Esophagus (tissue), 2 donors: Measurements from ENCODE around the gene SLC9A2. TPM values are rescaled to one million over a fixed set of nuclear protein-coding genes. Genes with fewer than 3 reads are reported as not detected.

Source experiments
- H3K27ac ChIP-seq, 2 donors: one replicate each; pipeline ENCODE4 v1.5.1; 2013; ENCODE audit warnings: low read depth in 2 of 2, mild to moderate bottlenecking in 2 of 2, inconsistent platforms in 1 of 2, low read length in 1 of 2, moderate library complexity in 1 of 2
- H3K27me3 ChIP-seq, 2 donors: one replicate each; pipeline ENCODE4 v1.6.1; 2013; ENCODE audit warnings: low read length in 2 of 2, control low read depth in 1 of 2, mild to moderate bottlenecking in 1 of 2; ENCODE audit not compliant: insufficient read depth in 2 of 2, control insufficient read depth in 1 of 2
- H3K36me3 ChIP-seq, 2 donors: one replicate each; pipeline ENCODE4 v1.6.1; 2013; ENCODE audit warnings: low read length in 1 of 2; ENCODE audit not compliant: control insufficient read depth in 2 of 2, insufficient read depth in 2 of 2
- H3K4me1 ChIP-seq, 2 donors: one replicate each; pipeline ENCODE4 v1.6.1; 2013; ENCODE audit warnings: low read length in 1 of 2; ENCODE audit not compliant: control insufficient read depth in 2 of 2, insufficient read depth in 2 of 2
- H3K4me3 ChIP-seq, 2 donors: one replicate each; pipeline ENCODE4 v1.5.1; 2013; ENCODE audit warnings: low read length in 2 of 2, mild to moderate bottlenecking in 2 of 2, low read depth in 1 of 2, moderate library complexity in 1 of 2
- H3K9me3 ChIP-seq, 2 donors: one replicate each; pipeline ENCODE4 v1.6.1; 2013; ENCODE audit warnings: mild to moderate bottlenecking in 2 of 2, low read depth in 1 of 2, low read length in 1 of 2, moderate library complexity in 1 of 2; ENCODE audit not compliant: control insufficient read depth in 2 of 2, insufficient read depth in 1 of 2
- WGBS, 2 donors: extraction: QIAGEN DNeasy Blood & Tissue Kit; methylation state at CpG; one replicate each; pipeline ENCODE4 v1.1.7; 2013; 5-methylcytosine and 5-hydroxymethylcytosine counted together
- polyA plus RNA-seq, 2 donors: library from polyadenylated mRNA; stranded (reverse); fragments of 200-250 nt; gene quantifications; one replicate each; pipeline ENCODE4 v1.2.3, GENCODE V29; 2013
- donor health status: healthy with polysubstance abuse.
- donor health status: Bipolar disorder and iron deficiency.

The SLC9A2 gene
- polyA plus RNA-seq, 2 donors: 0.06 to 0.12 TPM

DNA sequence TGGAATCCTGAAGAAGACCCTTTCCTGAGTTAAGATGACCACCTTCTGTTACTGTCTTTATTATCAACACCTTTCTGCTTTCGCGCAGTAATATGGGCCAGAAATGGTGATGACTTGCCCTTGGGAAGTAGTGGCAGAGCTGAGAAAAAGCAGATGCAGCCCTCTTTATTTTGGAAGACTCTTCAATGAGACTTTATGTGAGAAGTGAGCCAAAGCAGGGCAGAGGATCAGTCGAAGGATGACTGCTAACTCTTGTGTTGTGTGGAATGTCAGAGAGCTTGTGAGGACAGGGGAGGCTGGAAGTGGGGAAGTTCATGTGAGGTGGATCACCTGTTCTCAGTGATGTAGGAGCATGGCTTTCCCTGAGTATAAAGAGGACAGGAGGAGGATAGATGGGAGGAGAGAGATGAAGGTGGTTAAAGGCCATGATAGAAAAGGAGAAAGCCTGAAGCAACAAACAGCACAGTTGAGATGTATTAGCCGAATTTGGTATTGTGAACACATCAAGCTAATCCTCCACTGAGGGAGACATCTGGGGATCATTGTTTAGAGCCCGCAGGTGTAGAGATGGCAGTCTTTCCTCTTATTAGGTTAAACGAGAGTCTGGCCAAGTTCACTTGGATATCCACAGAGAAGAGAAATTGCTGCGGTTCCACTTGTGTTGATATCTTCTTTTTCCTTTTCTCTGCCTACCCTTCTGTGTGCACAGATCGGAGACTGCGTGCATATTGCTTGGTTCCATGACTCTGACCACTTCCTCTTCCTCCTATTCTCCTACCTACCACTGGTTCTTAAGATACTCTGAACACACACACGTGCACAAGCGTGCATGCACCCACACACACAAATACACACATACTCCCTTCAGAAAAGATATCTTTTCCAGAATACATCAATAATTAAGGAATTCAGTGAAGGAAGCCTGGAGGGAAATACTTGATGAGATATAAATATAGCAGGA lies 67.4 kb downstream of the SLC9A2 start:
- Histone ChIP-seq H3K4me3 (no peak overlapping the region), H3K9me3 (no peaks in the 10 kb centered on the region), H3K27ac (no peak overlapping the region), H3K4me1 (no peaks in the 10 kb centered on the region), H3K36me3 (no peaks in the 10 kb centered on the region), H3K27me3 (no peaks in the 10 kb centered on the region)
- 79 to 81% methylated on average over 11 of the region's 11 CpGs for WGBS, 2 donors

DNA sequence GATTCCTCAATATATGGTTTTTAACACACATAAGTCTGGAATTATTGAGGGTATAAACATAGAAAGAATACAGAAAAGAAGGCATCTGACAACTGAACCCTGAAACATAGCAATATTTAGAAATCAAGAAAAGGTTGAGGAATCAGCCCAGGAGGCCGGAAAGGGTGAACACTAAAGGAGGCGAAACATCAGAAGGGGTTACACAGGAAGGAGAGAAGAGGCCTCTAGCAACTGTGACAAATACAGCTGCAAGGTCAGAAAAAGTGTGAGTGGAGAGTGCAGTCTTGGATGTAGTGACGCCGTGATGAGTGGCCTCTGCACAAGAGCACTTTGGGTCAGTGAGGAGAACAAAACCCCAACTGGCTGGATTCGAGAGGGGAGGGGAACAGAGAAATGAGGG lies 70.7 kb downstream of the SLC9A2 start:
- H3K27ac ChIP-seq: no peak overlapping the region
- no peaks in the 10 kb centered on the region for H3K4me1 ChIP-seq
- WGBS, 2 donors: 47 to 74% methylated on average over 5 of the region's 5 CpGs
- no peak overlapping the region for H3K4me3 ChIP-seq
- H3K27me3 ChIP-seq: no peaks in the 10 kb centered on the region
- H3K9me3 ChIP-seq: no peaks in the 10 kb centered on the region
- no peaks in the 10 kb centered on the region for H3K36me3 ChIP-seq

DNA sequence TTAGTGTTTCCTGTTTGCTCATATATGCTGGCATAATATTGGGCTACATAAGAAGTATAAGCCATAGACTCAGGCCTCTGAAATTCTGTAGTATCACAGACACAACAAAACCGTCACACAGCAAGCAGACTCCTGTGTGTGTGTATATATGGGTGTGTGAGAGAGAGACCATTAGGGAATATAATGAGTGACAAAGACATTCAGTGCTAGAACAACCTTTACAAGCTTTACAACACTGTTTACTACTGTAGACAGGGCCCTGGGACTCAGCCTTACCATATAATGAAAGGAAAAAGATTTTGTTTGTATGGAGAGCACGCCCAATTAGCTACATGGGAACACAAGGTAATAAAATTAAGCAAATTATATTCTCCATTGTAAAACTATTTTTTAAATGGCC lies 77.1 kb downstream of the SLC9A2 start:
- Histone ChIP-seq H3K27me3 (no peaks in the 10 kb centered on the region), H3K4me1 (no peaks in the 10 kb centered on the region), H3K27ac (no peak overlapping the region), H3K36me3 (no peaks in the 10 kb centered on the region), H3K9me3 (no peaks in the 10 kb centered on the region), H3K4me3 (no peak overlapping the region)
- 84 to 88% methylated on average over 2 of the region's 2 CpGs for WGBS, 2 donors

DNA sequence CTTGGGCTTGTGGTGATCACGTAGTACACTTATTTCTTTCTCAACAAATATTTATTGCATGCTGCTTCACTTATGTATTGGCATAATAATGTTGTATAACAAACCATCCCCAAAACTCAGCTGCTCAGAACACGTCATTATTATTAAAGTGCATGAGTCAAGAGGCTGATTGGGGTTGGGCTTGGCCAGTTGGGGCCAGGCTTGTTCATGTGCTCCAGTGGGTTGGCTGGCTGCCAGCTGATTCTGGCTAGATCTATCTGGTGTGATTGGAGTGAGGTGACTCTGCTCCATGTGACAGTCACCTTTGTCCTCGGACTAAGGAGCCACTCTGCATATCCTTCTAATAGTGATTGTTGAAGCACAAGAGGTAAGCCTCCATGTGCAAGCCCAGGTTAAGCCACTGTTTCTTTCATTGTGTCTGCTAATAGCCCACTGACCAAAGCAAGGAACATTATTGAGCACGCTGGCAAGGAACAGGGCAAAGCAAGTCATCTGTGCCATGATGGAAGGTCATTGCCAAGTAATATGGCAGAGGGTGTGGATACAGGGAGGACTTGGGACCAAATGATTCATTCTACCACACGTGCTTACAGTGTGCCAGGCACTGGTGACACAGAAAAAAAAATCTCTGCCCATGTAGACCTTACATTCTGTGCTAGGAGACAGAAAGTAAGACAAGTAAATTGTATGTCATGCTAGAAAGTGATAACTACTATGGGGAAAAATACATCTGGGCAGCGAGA lies 79.2 kb downstream of the SLC9A2 start:
- Histone ChIP-seq H3K4me3 (no peak overlapping the region), H3K27me3 (no peaks in the 10 kb centered on the region), H3K27ac (no peak overlapping the region), H3K9me3 (no peaks in the 10 kb centered on the region), H3K36me3 (no peaks in the 10 kb centered on the region), H3K4me1 (no peaks in the 10 kb centered on the region)
- WGBS, 2 donors: 77% methylated on average over 6 of the region's 6 CpGs

DNA sequence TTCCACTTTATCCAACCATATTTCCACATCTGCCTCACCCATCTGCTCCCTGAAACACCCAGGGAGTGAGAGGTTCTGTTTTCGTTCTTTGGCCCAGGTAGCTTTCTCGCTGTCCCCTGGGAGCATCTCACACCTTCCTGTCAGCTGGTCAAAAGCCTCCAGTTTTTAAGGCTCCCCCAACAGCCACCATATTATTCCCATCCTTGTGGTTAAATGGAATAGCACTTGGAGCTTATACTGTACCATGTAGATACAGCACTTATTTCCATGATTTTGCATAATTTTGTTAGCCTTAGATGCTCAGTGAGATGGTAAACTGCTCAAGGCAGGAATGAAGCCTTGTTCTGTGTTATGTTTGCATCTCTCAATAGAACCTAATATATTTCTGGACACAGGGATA lies 84.0 kb downstream of the SLC9A2 start:
- Histone ChIP-seq H3K27me3 (no peaks in the 10 kb centered on the region), H3K9me3 (no peaks in the 10 kb centered on the region), H3K4me1 (no peaks in the 10 kb centered on the region), H3K36me3 (no peaks in the 10 kb centered on the region), H3K4me3 (no peak overlapping the region), H3K27ac (no peak overlapping the region)
- 90 to 91% methylated on average over 2 of the region's 2 CpGs for WGBS, 2 donors

DNA sequence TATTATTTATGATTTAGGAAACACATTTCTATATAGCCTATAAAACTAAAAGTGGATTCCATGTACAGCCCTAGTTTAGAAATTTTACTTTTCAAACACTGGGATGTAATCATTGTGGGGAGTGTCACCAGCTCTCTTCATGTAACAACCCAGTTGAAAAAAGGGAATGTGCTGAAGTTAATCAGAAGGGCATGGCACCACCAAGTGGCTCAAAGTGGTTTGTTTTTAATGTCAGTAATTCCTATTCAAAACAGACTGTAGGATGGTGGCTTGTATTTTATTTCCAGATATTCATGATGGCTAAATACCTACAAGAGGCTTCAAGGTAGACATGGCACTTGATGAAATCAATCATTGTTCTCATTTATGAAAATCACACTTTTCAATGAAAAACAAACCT lies 84.4 kb downstream of the SLC9A2 start:
- Histone ChIP-seq H3K9me3 (no peaks in the 10 kb centered on the region), H3K27me3 (no peaks in the 10 kb centered on the region), H3K4me3 (no peak overlapping the region), H3K4me1 (no peaks in the 10 kb centered on the region), H3K36me3 (no peaks in the 10 kb centered on the region), H3K27ac (no peak overlapping the region)

DNA sequence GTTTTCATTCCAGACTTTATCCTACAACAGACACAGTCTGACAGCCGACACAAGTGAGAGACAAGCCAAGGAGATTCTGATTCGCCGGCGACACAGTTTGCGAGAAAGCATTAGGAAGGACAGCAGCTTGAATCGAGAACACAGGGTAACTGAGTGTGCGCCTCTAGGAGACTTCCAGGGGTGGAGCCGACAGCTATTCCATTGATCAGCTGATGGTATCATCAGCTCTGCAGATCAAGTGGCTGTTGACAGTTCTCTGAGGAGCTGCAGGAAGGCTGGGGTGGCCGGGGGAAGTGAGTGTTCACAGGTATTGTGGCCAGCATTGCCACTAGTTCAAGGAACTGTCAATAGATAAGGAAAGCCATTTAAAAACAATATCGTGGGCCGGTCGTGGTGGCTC lies 85.2 kb downstream of the SLC9A2 start:
- WGBS, 2 donors: 55 to 60% methylated on average over 12 of the region's 12 CpGs
- Histone ChIP-seq H3K4me3 (no peak overlapping the region), H3K27ac (no peak overlapping the region), H3K9me3 (no peaks in the 10 kb centered on the region), H3K27me3 (no peaks in the 10 kb centered on the region), H3K36me3 (no peaks in the 10 kb centered on the region), H3K4me1 (no peaks in the 10 kb centered on the region)

DNA sequence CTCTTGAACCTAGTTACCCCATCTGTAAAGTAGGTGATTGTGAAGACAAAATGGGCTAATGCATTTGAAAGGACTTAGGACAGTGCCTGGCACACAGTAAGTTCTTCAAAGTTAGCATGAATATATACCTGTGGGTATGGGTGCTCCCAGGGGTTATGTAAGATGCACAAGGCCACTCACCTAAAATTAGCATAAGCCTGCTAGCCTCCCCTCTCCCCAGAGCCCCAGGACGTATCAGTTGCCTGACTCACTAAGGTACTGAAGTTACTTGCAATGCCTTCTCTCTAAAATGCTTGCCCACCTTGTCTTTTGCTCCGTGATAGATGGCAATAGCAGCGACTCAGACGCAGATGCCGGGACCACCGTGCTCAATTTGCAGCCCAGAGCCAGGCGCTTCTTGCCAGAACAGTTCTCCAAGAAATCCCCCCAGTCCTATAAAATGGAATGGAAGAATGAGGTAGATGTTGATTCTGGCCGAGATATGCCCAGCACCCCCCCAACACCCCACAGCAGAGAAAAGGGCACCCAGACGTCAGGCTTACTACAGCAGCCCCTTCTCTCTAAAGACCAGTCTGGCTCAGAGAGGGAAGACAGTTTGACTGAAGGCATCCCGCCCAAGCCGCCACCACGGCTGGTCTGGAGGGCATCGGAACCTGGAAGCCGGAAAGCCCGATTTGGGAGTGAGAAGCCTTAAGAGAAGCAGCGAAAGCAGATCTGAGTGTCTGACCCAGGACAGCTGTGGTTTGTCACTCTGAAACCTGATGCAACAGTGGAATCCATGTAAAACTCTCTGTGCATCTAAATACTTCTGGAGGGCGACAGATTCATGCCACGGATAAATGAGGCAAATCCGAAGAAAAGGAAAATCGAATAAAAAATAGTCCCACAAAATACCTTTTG lies 88.7 kb downstream of the SLC9A2 start:
- H3K9me3 ChIP-seq: no peaks in the 10 kb centered on the region
- no peak overlapping the region for H3K4me3 ChIP-seq
- 82 to 85% methylated on average over 20 of the region's 20 CpGs for WGBS, 2 donors
- H3K36me3 ChIP-seq: no peaks in the 10 kb centered on the region
- H3K27ac ChIP-seq: no peak overlapping the region
- no peaks in the 10 kb centered on the region for H3K4me1 ChIP-seq
- no peaks in the 10 kb centered on the region for H3K27me3 ChIP-seq

DNA sequence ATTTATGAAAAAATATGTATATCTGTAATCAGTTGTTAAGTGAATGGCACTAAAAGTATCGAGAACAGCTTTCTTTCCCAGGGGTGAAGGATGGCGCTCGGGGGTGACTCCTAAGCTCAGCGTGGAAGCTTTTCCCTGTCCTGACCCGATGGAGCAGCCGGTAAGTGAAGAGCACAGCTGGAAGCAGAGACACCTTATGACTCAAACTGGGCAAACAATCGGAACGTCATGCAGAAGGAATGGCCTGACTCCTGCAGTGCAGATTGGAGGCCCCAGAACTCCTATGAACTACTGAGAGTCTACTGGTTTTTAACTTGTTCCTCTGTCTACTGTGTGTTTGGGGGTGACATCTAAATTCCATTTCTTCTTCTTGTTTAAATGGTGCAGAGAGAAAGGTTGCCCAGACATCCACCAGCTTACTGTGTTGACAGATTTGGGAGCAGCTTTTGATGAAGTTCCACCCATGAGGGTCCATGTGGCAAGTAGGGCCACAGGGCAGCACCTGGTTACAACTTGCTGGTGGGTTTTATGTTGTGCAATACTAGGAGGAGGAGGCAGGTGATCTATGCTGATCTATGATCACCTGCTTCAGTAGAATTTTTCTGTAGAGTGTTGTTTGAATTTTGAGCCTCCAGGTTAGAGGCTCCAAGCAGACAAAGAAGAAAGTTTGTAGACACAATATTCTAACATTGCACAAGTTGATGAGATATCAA lies 89.7 kb downstream of the SLC9A2 start:
- Histone ChIP-seq H3K4me3 (no peak overlapping the region), H3K9me3 (no peaks in the 10 kb centered on the region), H3K27ac (no peak overlapping the region), H3K27me3 (no peaks in the 10 kb centered on the region), H3K36me3 (no peaks in the 10 kb centered on the region), H3K4me1 (no peaks in the 10 kb centered on the region)
- WGBS, 2 donors: 62 to 65% methylated on average over 8 of the region's 8 CpGs
